ENCODE data around the gene NSF. TPM values are rescaled to one million over a fixed set of nuclear protein-coding genes. Genes with fewer than 3 reads are reported as not detected.

The NSF gene
- total and polyA plus RNA-seq, 10 of the 15 experiments (the other 5 are each of a cell fraction or from before 2014, with no cell fraction given) = 6.8 to 25.6 (median 16.8) TPM

DNA sequence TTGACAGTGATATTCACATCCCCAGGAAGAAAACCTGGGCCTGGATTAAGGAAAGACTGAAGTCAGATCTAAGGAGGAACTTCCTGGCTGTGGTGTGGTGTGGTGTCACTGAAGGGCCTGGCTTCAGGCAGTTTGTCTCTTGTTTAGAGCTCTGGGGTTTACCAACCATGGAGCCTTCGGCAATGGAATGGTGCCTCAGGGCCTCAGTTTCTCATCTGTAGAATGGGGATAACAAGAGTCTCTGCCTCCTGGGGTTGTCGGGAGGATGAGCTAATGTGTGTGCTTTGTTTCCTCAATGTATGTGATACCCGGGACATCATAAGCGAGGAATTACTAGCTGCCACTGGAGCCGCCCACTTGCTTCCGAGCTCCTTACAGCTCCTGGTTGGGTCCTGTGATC lies 215.3 kb downstream of the NSF start (continued):
- TF ChIP-seq, protein P1, sequence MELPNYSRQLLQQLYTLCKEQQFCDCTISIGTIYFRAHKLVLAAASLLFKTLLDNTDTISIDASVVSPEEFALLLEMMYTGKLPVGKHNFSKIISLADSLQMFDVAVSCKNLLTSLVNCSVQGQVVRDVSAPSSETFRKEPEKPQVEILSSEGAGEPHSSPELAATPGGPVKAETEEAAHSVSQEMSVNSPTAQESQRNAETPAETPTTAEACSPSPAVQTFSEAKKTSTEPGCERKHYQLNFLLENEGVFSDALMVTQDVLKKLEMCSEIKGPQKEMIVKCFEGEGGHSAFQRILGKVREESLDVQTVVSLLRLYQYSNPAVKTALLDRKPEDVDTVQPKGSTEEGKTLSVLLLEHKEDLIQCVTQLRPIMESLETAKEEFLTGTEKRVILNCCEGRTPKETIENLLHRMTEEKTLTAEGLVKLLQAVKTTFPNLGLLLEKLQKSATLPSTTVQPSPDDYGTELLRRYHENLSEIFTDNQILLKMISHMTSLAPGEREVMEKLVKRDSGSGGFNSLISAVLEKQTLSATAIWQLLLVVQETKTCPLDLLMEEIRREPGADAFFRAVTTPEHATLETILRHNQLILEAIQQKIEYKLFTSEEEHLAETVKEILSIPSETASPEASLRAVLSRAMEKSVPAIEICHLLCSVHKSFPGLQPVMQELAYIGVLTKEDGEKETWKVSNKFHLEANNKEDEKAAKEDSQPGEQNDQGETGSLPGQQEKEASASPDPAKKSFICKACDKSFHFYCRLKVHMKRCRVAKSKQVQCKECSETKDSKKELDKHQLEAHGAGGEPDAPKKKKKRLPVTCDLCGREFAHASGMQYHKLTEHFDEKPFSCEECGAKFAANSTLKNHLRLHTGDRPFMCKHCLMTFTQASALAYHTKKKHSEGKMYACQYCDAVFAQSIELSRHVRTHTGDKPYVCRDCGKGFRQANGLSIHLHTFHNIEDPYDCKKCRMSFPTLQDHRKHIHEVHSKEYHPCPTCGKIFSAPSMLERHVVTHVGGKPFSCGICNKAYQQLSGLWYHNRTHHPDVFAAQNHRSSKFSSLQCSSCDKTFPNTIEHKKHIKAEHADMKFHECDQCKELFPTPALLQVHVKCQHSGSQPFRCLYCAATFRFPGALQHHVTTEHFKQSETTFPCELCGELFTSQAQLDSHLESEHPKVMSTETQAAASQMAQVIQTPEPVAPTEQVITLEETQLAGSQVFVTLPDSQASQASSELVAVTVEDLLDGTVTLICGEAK (IDR thresholded peaks at IDR 0.05; ENCODE audit: borderline replicate concordance) = no peak
- no peak for TF ChIP-seq CHD4 (IDR thresholded peaks at IDR 0.05)
- no peak for TF ChIP-seq IRF4 (IDR thresholded peaks at IDR 0.05; ENCODE audit: low read depth, low read length)
- TF ChIP-seq EZH2 (IDR thresholded peaks at IDR 0.05; ENCODE audit: borderline replicate concordance, control insufficient read depth, low read depth, low read length) = no peak
- TF ChIP-seq, protein P2, sequence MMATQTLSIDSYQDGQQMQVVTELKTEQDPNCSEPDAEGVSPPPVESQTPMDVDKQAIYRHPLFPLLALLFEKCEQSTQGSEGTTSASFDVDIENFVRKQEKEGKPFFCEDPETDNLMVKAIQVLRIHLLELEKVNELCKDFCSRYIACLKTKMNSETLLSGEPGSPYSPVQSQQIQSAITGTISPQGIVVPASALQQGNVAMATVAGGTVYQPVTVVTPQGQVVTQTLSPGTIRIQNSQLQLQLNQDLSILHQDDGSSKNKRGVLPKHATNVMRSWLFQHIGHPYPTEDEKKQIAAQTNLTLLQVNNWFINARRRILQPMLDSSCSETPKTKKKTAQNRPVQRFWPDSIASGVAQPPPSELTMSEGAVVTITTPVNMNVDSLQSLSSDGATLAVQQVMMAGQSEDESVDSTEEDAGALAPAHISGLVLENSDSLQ (IDR thresholded peaks at IDR 0.05) = no peak
- no peak for TF ChIP-seq STAT3 (IDR thresholded peaks at IDR 0.05; ENCODE audit: low read depth, low read length)
- TF ChIP-seq IKZF1 (conservative IDR thresholded peaks at IDR 0.05) = no peak
- no peak for TF ChIP-seq TBL1XR1 (IDR thresholded peaks at IDR 0.05; ENCODE audit: low read depth, low read length)
- TF ChIP-seq, protein P3, sequence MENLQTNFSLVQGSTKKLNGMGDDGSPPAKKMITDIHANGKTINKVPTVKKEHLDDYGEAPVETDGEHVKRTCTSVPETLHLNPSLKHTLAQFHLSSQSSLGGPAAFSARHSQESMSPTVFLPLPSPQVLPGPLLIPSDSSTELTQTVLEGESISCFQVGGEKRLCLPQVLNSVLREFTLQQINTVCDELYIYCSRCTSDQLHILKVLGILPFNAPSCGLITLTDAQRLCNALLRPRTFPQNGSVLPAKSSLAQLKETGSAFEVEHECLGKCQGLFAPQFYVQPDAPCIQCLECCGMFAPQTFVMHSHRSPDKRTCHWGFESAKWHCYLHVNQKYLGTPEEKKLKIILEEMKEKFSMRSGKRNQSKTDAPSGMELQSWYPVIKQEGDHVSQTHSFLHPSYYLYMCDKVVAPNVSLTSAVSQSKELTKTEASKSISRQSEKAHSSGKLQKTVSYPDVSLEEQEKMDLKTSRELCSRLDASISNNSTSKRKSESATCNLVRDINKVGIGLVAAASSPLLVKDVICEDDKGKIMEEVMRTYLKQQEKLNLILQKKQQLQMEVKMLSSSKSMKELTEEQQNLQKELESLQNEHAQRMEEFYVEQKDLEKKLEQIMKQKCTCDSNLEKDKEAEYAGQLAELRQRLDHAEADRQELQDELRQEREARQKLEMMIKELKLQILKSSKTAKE (IDR thresholded peaks at IDR 0.05; ENCODE audit: low read depth, poor library complexity, severe bottlenecking) = no peak
- TF ChIP-seq CREM (IDR thresholded peaks at IDR 0.05; ENCODE audit: low read depth) = no peak

Other genes with a start within 250 kb of the NSF start
- 5.8 and 6.0 TPM in 2 replicates for gene ARL17B, start 228.9 kb upstream of the NSF start, total RNA-seq (2014; rRNA removed)
- 7.2 and 8.2 TPM in 2 replicates for gene ARL17B, start 228.9 kb upstream of the NSF start, total RNA-seq (2014; rRNA removed; fragmentation: Illumina TruSeq; extraction: Trizol)
- 15.3 and 17.2 TPM in 2 replicates for gene ARL17B, start 228.9 kb upstream of the NSF start, total RNA-seq (2021)
- gene ARL17B, start 228.9 kb upstream of the NSF start, polyA plus RNA-seq (2011; rRNA removed) = 9.3 and 11.0 TPM in 2 replicates
- 6.7 and 7.4 TPM in 2 replicates for gene ARL17B, start 228.9 kb upstream of the NSF start, polyA plus RNA-seq (2014; fragmentation: Illumina TruSeq; extraction: Trizol)
- 10 to 100 TPM; 23.3 to 23.6 TPM for gene ARL17B, start 228.9 kb upstream of the NSF start, polyA plus RNA-seq (2014; fragmentation: Nextera tagmentation; extraction: Ambion mirVana)
- 9.5 and 13.1 TPM in 2 replicates for gene ARL17B, start 228.9 kb upstream of the NSF start, polyA plus RNA-seq (2014; rRNA removed)
- 10 to 100 TPM; 24.8 to 25.1 TPM for gene ARL17B, start 228.9 kb upstream of the NSF start, polyA plus RNA-seq (2016; fragmentation: Nextera tagmentation; extraction: Ambion mirVana)
- 5.4 TPM in 2 replicates for gene LRRC37A2, start 78.2 kb upstream of the NSF start, total RNA-seq (2014; rRNA removed)
- gene LRRC37A2, start 78.2 kb upstream of the NSF start, total RNA-seq (2014; rRNA removed; fragmentation: Illumina TruSeq; extraction: Trizol) = 5.9 and 6.2 TPM in 2 replicates
- gene LRRC37A2, start 78.2 kb upstream of the NSF start, total RNA-seq (2021) = 5.6 and 5.8 TPM in 2 replicates
- 8.4 and 9.9 TPM in 2 replicates for gene LRRC37A2, start 78.2 kb upstream of the NSF start, polyA plus RNA-seq (2011; rRNA removed)
- gene LRRC37A2, start 78.2 kb upstream of the NSF start, polyA plus RNA-seq (2014; fragmentation: Illumina TruSeq; extraction: Trizol) = 7.1 TPM in 2 replicates
- gene LRRC37A2, start 78.2 kb upstream of the NSF start, polyA plus RNA-seq (2014; fragmentation: Nextera tagmentation; extraction: Ambion mirVana) = 1 to 10 TPM; 2.8 to 4.0 TPM
- gene LRRC37A2, start 78.2 kb upstream of the NSF start, polyA plus RNA-seq (2014; rRNA removed) = 4.8 and 5.3 TPM in 2 replicates
- 10 to 100 TPM in 1 of 2 experiments, 1 to 10 TPM in 1; 9.9 to 10.5 TPM for gene LRRC37A2, start 78.2 kb upstream of the NSF start, polyA plus RNA-seq (2016; fragmentation: Nextera tagmentation; extraction: Ambion mirVana)
- gene ARL17A, start 11.0 kb upstream of the NSF start, total RNA-seq (2014; rRNA removed) = 11.0 and 12.6 TPM in 2 replicates
- 17.0 and 17.3 TPM in 2 replicates for gene ARL17A, start 11.0 kb upstream of the NSF start, total RNA-seq (2014; rRNA removed; fragmentation: Illumina TruSeq; extraction: Trizol)
- gene ARL17A, start 11.0 kb upstream of the NSF start, total RNA-seq (2021) = 15.1 and 20.0 TPM in 2 replicates
- gene ARL17A, start 11.0 kb upstream of the NSF start, polyA plus RNA-seq (2011; rRNA removed) = 38.7 and 39.1 TPM in 2 replicates
- gene ARL17A, start 11.0 kb upstream of the NSF start, polyA plus RNA-seq (2014; fragmentation: Illumina TruSeq; extraction: Trizol) = 20.3 and 23.9 TPM in 2 replicates
- gene ARL17A, start 11.0 kb upstream of the NSF start, polyA plus RNA-seq (2014; fragmentation: Nextera tagmentation; extraction: Ambion mirVana) = 1 to 10 TPM; 4.0 to 5.9 TPM
- 20.2 and 20.7 TPM in 2 replicates for gene ARL17A, start 11.0 kb upstream of the NSF start, polyA plus RNA-seq (2014; rRNA removed)
- gene ARL17A, start 11.0 kb upstream of the NSF start, polyA plus RNA-seq (2016; fragmentation: Nextera tagmentation; extraction: Ambion mirVana) = 10 to 100 TPM; 16.3 to 19.0 TPM
- gene WNT3, start 228.0 kb downstream of the NSF start, total RNA-seq (2014; rRNA removed) = not detected in 2 replicates
- not detected in 2 replicates for gene WNT3, start 228.0 kb downstream of the NSF start, total RNA-seq (2014; rRNA removed; fragmentation: Illumina TruSeq; extraction: Trizol)
- gene WNT3, start 228.0 kb downstream of the NSF start, total RNA-seq (2021) = not detected in 2 replicates
- gene WNT3, start 228.0 kb downstream of the NSF start, polyA plus RNA-seq (2011; rRNA removed) = 0.01 TPM in 1 of 2 replicates, not detected in the other
- not detected in 2 replicates for gene WNT3, start 228.0 kb downstream of the NSF start, polyA plus RNA-seq (2014; fragmentation: Illumina TruSeq; extraction: Trizol)
- gene WNT3, start 228.0 kb downstream of the NSF start, polyA plus RNA-seq (2014; fragmentation: Nextera tagmentation; extraction: Ambion mirVana) = not detected
- 0.03 TPM in 1 of 2 replicates, not detected in the other for gene WNT3, start 228.0 kb downstream of the NSF start, polyA plus RNA-seq (2014; rRNA removed)
- gene WNT3, start 228.0 kb downstream of the NSF start, polyA plus RNA-seq (2016; fragmentation: Nextera tagmentation; extraction: Ambion mirVana) = not detected

Measured in GM12878 (cell line).